ENCODE data around the gene SCAMP3. TPM values are rescaled to one million over a fixed set of nuclear protein-coding genes. Genes with fewer than 3 reads are reported as not detected.

SCAMP3 gene
- total RNA-seq, 2 donors from 2014 or later = 36.8 to 38.9 TPM

- H3K36me3 ChIP-seq (replicated peaks in 1 of 2; ENCODE audit: insufficient read depth in 1 of 2, low read depth in 2 of 2) = peaks cover 0 to 4% of the 10 kb centered on the region in 2 donors
- intact Hi-C loops (cut with DNase I) = loop anchor here (10.0 kb wide), 1 partner anchor 339 kb away; no protein-coding TSS in a partner anchor
- ATAC-seq (peak; percentile 86), DNase-seq (peak; percentile 80 to 86 (median 84))
- no peaks in the 10 kb centered on the region for H3K9me3 ChIP-seq
- H3K4me3 ChIP-seq = peak within 1 kb of the TSS; percentile 59 to 92
- H3K27ac ChIP-seq = peak within 1 kb of the TSS; percentile 75 to 87 (median 82)
- no peaks in the 10 kb centered on the region for H3K27me3 ChIP-seq
- H3K4me1 ChIP-seq = peaks cover 35% of the 10 kb centered on the region
- 1 to 2% methylated on average over 17 to 54 of the region's 54 CpGs for WGBS, 2 donors
- TF ChIP-seq, protein P1, sequence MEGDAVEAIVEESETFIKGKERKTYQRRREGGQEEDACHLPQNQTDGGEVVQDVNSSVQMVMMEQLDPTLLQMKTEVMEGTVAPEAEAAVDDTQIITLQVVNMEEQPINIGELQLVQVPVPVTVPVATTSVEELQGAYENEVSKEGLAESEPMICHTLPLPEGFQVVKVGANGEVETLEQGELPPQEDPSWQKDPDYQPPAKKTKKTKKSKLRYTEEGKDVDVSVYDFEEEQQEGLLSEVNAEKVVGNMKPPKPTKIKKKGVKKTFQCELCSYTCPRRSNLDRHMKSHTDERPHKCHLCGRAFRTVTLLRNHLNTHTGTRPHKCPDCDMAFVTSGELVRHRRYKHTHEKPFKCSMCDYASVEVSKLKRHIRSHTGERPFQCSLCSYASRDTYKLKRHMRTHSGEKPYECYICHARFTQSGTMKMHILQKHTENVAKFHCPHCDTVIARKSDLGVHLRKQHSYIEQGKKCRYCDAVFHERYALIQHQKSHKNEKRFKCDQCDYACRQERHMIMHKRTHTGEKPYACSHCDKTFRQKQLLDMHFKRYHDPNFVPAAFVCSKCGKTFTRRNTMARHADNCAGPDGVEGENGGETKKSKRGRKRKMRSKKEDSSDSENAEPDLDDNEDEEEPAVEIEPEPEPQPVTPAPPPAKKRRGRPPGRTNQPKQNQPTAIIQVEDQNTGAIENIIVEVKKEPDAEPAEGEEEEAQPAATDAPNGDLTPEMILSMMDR (IDR thresholded peaks at IDR 0.05) = no peak
- peak in 2 of 3 donors; percentile 58 for TF ChIP-seq POLR2A (IDR thresholded peaks at IDR 0.05)
These were observed 6.7 kb downstream of the SCAMP3 start, which contains the start of gene ENTREP3 for GRCh38 chr1:155255243-155256007. Gene ENTREP3 (minus strand): TSS chr1:155255483. CDS start chr1:155254877, 606 bp downstream.

GRCh38 chr1:155254714-155255242 is 7.4 kb downstream of the SCAMP3 start:
- TF ChIP-seq, protein P1 (IDR thresholded peaks at IDR 0.05) = no peak
- TF ChIP-seq POLR2A (IDR thresholded peaks at IDR 0.05) = no peak
- Histone ChIP-seq H3K36me3 (replicated peaks in 1 of 2; ENCODE audit: insufficient read depth in 1 of 2, low read depth in 2 of 2) (peaks cover 0 to 4% of the 10 kb centered on the region in 2 donors), H3K4me3 (peak overlapping the region; percentile 59 to 92), H3K4me1 (peaks cover 35% of the 10 kb centered on the region), H3K27me3 (no peaks in the 10 kb centered on the region), H3K9me3 (no peaks in the 10 kb centered on the region), H3K27ac (peak overlapping the region; percentile 75 to 87 (median 82))
- ATAC-seq (peak; percentile 4), DNase-seq (peak in 2 of 4 donors; percentile 20 to 32)
- 0 to 5% methylated on average over 7 to 34 of the region's 35 CpGs for WGBS, 2 donors
- intact Hi-C loops (cut with DNase I) = loop anchor here (5.0 to 10.0 kb wide), 2 partner anchors 68 to 340 kb away; partner anchors contain the start of gene RUSC1

GRCh38 chr1:155254228-155254713 is 7.9 kb downstream of the SCAMP3 start:
- TF ChIP-seq, protein P1 (IDR thresholded peaks at IDR 0.05) = no peak
- TF ChIP-seq POLR2A (IDR thresholded peaks at IDR 0.05) = no peak
- Histone ChIP-seq H3K27ac (peak overlapping the region in 1 of 4 donors; percentile 87), H3K27me3 (no peaks in the 10 kb centered on the region), H3K4me3 (peak overlapping the region in 1 of 2 donors; percentile 92), H3K9me3 (no peaks in the 10 kb centered on the region), H3K36me3 (replicated peaks in 1 of 2; ENCODE audit: insufficient read depth in 1 of 2, low read depth in 2 of 2) (peaks cover 0 to 4% of the 10 kb centered on the region in 2 donors), H3K4me1 (peaks cover 35% of the 10 kb centered on the region)
- no peak for DNase-seq
- intact Hi-C loops (cut with DNase I) = loop anchor here (5.0 to 10.0 kb wide), 2 partner anchors 68 to 341 kb away; partner anchors contain the start of gene RUSC1
- ATAC-seq = no peak
- WGBS, 2 donors = 59% methylated on average over 12 of the region's 12 CpGs

- no peaks in the 10 kb centered on the region for H3K27me3 ChIP-seq
- intact Hi-C loops (cut with DNase I) = loop anchor here (5.0 to 10.0 kb wide), 2 partner anchors 69 to 341 kb away; partner anchors contain the start of gene RUSC1
- TF ChIP-seq, protein P1 (IDR thresholded peaks at IDR 0.05) = no peak
- TF ChIP-seq POLR2A (IDR thresholded peaks at IDR 0.05) = no peak
- peaks cover 0 to 4% of the 10 kb centered on the region in 2 donors for H3K36me3 ChIP-seq (replicated peaks in 1 of 2; ENCODE audit: insufficient read depth in 1 of 2, low read depth in 2 of 2)
- DNase-seq (no peak), ATAC-seq (no peak)
- no peak overlapping the region for H3K4me3 ChIP-seq
- no peak overlapping the region for H3K27ac ChIP-seq
- no peaks in the 10 kb centered on the region for H3K9me3 ChIP-seq
- peaks cover 35% of the 10 kb centered on the region for H3K4me1 ChIP-seq
- 71 to 76% methylated on average over 2 to 5 of the region's 5 CpGs for WGBS, 2 donors
These were observed 8.4 kb downstream of the SCAMP3 start for GRCh38 chr1:155253797-155254196.

All from body of pancreas (tissue), 4 donors.